GM12864 (cell line): ENCODE results near the gene CHST10.

ENCODE experiments used
- DNase-seq: peaks from one replicate; pipeline ENCODE4 v3.0.0-alpha.2; 2011; ENCODE audit warnings: low read depth
- H3K4me3 ChIP-seq: 2 replicates; pipeline ENCODE4 v1.5.1; 2011; ENCODE audit warnings: mild to moderate bottlenecking, low read depth, low read length, control low read depth
- CTCF ChIP-seq: IDR thresholded peaks from 2 replicates; pipeline ENCODE4 v1.5.1; 2011; ENCODE audit warnings: low read depth, mild to moderate bottlenecking, moderate library complexity, low read length, control low read depth, inconsistent platforms; ENCODE audit errors: missing control alignments

The CHST10 gene

GRCh38 chr2:100417711-100418124 lies 250 bp upstream of the CHST10 start:
- no peak for DNase-seq
- no peak for TF ChIP-seq CTCF
- peak overlapping the region; percentile 78 for H3K4me3 ChIP-seq

- no peak for DNase-seq
- peak overlapping the region; percentile 78 for H3K4me3 ChIP-seq
- TF ChIP-seq CTCF, result no peak
Observed at GRCh38 chr2:100416397-100416934, 1.0 kb downstream of the CHST10 start.

GRCh38 chr2:100413571-100413970 lies 3.9 kb downstream of the CHST10 start:
- TF ChIP-seq CTCF, result no peak
- no peak for DNase-seq
- no peak overlapping the region for H3K4me3 ChIP-seq

GRCh38 chr2:100412881-100413321 lies 4.6 kb downstream of the CHST10 start:
- no peak for DNase-seq
- H3K4me3 ChIP-seq, result no peak overlapping the region
- TF ChIP-seq CTCF, result no peak

GRCh38 chr2:100412466-100412865 lies 5.0 kb downstream of the CHST10 start:
- no peak overlapping the region for H3K4me3 ChIP-seq
- TF ChIP-seq CTCF, result no peak
- no peak for DNase-seq

- TF ChIP-seq CTCF, result no peak
- no peak for DNase-seq
- no peak overlapping the region for H3K4me3 ChIP-seq
Observed at GRCh38 chr2:100411841-100412292, 5.6 kb downstream of the CHST10 start.

GRCh38 chr2:100409975-100410647 lies 7.4 kb downstream of the CHST10 start:
- H3K4me3 ChIP-seq, result no peak overlapping the region
- no peak for DNase-seq
- TF ChIP-seq CTCF, result no peak
